GM21526 (cell line): ENCODE data around the gene EMC1.
"Not testable (repeated sequence)": the region's sequence is repeated elsewhere in the genome, so short reads cannot be mapped to it uniquely, and the experiment has no call there.

Experiments used
- ATAC-seq: cut with Tn5 transposase; IDR thresholded peaks from one replicate; pipeline ENCODE4 v1.9.1; 2021; ENCODE audit warnings: moderate library complexity; ENCODE audit not compliant: unreplicated experiment, low FRiP score

EMC1 gene

DNA sequence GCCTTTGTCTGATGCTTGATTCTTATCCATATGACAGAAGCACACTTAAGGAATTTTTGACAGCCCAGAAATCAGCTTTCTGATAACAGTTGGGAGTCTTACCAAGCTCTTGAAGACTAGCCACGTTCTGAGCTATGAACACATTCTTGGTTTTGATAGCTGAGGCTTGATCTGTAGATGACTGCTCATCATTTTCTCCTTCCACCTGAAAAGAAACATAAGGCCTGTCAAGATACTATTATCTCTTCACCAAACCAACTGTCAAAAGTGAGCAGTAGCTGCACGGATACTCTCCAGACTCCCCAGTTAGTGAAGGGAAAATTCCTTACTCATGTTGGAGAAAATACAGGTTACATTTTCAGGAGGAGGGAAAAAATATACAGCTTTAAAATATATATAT, 53.5 kb downstream of the EMC1 start:
- ATAC-seq = no peak

DNA sequence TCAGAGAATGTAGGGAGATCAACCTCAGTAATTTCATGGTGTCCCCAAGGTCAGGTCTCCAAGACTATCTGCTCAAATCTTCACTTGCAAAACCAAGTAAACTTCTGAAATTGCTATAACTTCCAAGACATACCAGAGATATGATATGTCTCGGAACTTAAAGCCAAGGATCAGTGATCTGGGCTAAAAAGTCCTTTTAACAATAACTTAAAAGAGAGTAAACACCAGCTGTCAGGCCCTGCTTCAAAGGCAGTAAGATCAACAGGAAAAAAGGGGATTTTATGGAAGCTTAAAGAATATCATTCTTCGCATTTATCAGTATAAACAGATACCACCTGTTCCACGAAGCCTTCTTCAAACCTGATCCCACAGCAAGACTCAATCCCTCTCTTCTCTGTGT, 55.0 kb downstream of the EMC1 start:
- ATAC-seq = no peak

DNA sequence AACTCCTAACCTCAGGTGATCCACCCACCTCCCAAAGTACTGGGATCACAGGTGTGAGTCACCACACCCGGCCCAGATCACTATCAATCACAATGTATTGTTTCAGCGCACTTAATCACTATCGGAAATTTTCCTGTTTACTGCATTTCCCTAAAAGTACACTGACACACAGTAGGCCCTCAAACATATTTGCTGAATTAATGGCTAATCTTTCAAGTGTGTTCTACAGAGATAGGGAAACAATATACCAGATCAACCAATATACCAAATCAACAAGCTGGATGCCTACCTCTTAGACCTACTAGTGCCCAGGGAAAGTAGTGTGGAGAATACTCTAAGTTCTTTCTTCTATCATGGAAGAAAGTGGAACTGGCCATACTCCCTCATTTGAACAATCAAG, 58.3 kb downstream of the EMC1 start:
- no peak for ATAC-seq

DNA sequence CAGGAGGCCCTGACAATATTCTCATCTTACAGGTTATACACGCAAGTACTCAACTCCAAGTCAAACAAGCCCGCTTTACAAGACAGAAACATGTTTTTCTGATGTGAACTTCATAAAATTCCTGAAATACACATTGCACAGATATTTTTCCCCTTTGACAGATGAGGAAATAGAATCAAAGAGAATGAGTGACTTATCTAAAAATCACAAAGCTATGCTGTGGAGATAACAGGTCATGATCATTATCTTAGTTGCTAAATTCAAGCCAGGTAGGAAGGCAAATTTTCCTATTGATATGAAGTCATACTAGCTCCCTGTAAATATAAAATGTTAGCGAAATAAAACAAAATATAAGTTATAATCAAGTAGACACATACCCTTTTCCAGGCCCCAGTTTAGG, 59.5 kb downstream of the EMC1 start:
- no peak for ATAC-seq

DNA sequence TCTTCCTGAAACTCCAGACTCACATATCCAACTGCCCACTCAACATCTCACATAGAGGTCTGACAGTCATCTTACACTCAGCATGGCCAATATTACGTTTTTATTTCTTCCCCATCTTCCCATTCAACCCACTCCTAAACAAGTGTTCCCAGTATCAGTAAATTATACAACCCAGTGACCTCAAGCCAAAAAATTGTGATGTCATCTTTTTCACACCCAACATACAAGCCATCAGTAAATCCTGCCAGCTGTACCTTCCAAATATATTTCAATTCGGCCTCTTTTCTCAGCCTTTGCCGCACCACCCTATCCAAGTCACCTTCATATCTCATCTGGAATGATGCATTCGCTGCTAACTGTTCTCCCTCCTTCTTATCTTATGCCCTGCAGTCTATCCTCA, 60.9 kb downstream of the EMC1 start:
- ATAC-seq = no peak

DNA sequence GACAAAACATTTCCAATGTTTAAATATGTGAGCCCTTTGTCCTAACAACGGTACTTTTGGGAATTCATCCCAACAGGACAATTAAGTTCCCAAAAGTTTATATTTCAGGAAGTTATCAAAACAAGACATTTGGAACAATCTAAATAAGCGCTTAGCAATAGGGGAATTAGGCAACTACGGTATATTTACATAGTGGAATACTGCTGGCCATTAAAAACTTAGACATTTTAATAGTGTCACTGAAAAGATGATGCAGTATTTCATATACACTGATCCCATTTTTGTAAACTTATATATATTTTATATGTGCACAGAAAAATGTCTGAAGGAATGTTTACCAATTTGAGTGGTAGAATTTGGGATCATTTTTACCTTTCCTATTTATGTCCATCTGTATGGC, 62.1 kb downstream of the EMC1 start:
- no peak for ATAC-seq

DNA sequence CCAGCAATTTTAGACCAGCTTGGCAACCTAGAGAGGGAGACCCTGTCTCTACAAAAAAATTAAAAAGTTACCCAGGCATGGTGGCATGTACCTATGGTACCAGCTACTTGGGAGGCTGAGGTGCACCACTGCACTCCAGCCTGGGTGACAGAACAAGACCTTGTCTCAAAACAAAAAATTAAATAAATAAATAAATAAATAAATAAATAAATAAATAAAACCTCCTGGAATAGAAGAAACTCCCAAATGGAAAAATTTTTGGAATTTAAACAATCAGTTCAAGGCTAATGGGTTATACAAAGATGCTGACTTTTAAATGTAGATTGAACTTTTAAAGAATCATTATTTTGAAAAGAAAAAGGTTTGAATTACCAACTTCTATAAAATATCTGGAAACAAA, 63.5 kb downstream of the EMC1 start:
- ATAC-seq = no peak

DNA sequence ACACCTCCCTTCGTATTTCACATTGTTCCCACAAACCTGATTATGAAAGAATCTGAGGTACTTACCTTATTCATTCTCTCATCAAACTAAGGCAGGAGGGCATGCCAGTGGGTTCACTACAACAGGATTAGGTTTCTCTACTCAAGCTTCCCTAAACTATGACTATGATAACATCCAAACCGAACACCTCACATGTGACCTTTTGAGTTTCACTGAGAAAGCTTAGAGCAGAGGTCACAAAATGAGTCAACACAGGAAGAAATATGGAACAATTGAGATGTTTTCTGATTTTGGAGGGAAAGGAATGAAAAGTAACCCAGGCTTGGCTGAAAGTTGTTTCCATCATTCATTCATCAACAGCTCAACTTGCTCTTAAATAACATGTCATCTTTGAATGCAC, 65.3 kb downstream of the EMC1 start:
- ATAC-seq = no peak

DNA sequence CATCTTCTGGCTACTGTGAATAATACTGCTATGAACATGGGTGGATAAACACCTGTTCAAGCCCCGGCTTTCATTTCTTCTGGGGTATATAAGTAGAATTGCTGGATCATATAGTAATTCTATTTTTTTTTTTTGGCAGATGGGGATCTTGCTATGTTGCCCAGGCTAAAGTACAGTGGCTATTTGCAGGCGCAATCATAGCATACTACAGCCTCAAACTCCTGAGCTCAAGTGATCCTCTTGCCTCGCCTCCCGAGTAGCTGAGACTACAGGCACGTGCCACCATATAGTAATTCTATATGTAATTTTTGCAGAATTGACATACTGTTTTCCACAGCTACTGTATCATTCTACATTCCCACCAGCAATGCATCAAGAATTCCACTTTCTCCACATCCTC, 69.1 kb downstream of the EMC1 start:
- ATAC-seq = no peak

DNA sequence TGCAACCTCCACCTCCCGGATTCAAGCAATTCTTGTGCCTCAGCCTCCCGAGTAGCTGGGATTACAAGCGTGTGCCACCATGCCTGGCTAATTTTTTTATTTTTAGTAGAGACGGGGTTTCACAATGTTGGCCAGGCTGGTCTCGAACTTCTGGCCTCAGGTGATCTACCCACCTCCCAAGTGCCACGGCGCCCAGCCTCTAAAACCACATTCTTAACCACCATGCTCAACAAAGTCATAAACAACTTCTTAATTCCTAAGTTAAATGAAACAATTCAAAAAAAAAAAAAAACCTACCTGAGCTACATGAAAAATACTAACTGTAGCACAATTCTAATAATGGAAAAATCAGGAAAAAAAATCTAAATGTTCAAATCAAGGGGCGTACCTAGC, 71.1 kb downstream of the EMC1 start:
- ATAC-seq = not testable (repeated sequence)

DNA sequence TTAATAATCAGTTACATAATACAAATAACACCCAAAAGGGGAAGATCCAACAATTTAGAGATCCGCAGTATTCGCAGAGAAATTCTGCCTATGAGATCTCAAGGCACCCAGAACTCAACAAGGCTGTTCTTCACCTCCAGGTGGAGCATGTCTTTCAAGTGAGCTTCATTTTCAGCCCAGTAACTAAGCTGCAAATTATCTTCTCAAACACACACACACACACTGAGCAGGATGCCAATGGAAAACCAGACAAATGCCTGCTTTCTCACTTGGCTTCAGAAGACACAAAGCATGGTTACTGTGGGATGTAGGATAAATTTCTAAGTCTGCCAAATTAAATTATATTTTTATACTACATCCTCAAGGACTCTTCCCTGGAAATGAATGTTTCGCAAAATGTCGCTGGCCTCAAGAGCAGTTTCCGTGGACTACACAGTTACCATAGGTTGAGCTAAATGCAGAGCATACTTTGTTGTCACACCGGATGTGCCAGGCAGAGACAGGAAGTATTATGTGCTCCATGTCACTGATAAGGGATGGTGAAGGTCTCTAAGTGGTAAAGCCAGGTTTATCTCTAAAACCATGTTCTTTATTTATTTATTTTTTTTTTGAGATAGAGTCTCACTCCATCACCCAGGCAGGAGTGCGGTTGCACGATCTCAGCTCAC, 71.6 kb downstream of the EMC1 start:
- no peak for ATAC-seq

DNA sequence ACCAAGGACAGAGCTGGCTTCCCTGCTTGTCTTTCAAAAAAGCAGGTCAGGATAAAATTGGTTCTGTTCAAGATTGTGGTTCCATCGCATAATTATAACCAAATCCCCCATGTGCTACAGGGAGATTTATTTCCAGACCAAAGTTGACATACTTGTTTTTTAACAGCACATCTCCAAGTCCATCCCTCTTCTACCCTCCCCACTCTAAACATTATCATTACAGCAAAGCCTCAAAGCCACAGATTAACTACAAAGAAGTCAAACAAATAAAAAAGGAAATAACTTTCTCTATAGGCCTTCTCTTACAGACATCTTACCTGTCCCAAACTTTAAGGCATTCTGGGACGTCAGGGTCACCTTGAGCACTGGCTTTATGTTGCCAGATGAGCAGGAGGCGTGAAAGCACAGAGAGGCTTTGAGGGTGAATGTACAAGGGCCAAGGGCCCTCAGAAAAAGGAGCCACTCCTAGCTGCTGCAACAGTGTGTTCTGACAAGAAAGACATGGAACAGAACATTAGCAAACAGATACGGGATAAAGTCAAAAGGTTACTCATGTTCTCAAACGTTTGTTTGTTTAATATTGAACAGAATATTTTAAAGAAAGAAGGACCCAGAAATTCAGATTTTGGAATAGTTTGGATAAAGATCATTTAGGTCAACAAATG, 72.5 kb downstream of the EMC1 start:
- ATAC-seq = no peak

DNA sequence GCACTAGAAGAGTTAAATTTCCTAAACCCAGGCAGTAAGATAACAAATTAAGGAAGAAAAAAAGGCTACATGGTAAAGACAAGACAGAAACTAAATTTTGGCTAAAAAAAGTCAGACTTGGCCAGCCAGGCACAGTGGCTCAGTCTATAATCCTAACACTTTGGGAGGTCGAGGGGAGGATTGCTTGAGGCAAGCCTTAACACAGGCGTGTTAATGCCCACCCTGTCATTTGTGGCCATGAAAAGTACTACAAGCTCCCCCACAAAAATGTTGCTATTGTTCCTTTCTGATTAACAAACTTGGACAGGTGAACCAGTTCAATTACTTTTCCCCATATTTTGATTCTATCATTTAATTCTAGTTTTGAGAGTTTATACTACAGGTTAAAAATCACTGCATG, 73.5 kb downstream of the EMC1 start:
- ATAC-seq = no peak

DNA sequence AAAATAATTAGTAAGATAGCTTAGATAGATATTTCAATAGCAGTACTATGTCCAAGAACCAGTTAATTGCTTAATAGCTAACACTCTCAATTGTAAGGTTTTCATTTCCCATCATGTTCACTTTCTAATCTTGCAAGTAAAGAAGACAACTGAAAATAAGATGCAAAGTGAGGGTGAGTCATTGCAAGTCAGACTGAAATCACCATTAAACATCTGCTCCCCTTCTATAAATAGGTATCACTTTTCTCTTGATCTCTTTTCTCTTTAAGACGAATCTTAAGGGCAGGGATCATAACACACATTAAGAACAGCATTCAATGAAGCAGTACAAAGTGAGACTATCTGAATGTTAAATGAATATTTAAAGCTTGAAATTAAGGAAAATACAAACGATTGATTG, 81.7 kb downstream of the EMC1 start:
- ATAC-seq = no peak

DNA sequence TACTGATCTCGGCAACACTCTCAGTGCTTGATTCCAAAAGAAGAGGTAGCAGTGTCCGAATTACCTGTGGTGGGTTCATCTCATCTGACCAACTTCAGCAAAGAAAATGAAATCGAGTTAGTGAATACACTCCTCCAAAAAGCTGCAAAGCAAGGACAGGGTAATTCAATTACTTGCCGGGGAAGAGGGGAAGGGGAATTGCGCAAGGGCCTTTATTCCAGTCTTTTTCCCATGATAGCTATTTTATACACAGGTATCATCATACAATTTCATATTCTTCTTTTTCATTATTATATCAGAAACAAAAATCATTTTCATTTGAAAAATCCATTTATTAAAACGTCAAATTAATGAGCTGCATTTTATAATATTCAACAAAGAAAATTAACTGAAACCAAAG, 84.2 kb downstream of the EMC1 start:
- no peak for ATAC-seq

DNA sequence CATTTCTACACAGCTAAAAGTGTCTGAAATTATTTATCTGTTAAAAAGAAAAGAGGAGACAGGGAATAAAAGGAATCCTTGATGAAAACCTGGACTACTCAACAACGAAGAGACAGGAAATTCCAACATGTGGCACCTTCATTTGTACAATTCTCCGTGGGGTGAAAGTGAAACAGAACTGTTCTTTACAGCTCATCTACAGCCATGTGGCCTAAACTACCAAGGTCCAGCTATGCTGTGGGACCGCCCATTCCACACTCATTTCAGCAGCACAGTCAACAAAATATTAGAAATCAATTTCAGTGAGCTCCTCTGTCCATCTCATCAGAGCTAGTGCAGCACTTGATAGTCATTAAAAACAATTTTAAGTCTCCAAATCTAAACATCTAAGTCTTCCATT, 85.3 kb downstream of the EMC1 start:
- no peak for ATAC-seq
